ENCODE data around the gene KIAA0825.

DNA sequence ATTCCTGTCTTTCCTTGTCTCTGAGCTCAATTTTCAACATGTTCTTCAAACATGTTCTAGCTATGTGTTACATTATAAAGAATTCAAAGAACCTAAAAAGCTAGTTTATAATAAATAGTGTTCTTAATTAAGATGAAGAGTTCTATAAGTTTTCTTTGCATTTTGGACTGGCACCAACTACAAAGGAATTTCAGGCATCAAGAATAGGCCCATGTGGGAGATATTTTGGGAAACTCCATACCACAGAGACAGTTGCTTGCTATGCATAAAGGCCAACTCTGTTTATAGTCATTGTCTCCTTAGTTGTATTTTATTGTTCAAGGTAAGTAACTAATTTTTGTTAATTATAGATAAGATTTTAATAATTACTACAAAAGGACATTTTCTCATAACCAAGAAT, 4.6 kb upstream of the KIAA0825 start:
- TF ChIP-seq CTCF (IDR thresholded peaks at IDR 0.05; ENCODE audit: borderline replicate concordance, extremely low read depth, low read length, poor library complexity, severe bottlenecking) (no peak), EZH2 (IDR thresholded peaks at IDR 0.05; ENCODE audit: borderline replicate concordance, low read depth, low read length, severe bottlenecking) (no peak)
